Activated CD8-positive, alpha-beta memory T cell treated with anti-CD3 and anti-CD28 coated beads for 48 hours (primary cell): ENCODE data around the gene C1QL4.
A peak's percentile ranks its signal among the peaks of the same experiment; 100 is the strongest.

Experiments
- DNase-seq, 3 experiments: peaks; one replicate each; pipeline ENCODE4 v3.0.0-alpha.2; 2020; ENCODE audit warnings: low read depth in 2 of 3, low spot score in 2 of 3

The C1QL4 gene

GRCh38 chr12:49305762-49306510 lies 31.1 kb downstream of the C1QL4 start:
- no peak for DNase-seq

- DNase-seq, result no peak
These were observed 32.8 kb downstream of the C1QL4 start for GRCh38 chr12:49304161-49304560.

GRCh38 chr12:49301760-49302159 lies 35.2 kb downstream of the C1QL4 start:
- DNase-seq, result no peak

- DNase-seq, result no peak
These were observed 38.8 kb downstream of the C1QL4 start for GRCh38 chr12:49298160-49298559.

- DNase-seq, result no peak
These were observed 39.3 kb downstream of the C1QL4 start for GRCh38 chr12:49297695-49298060.

- DNase-seq, result no peak
These were observed 39.9 kb downstream of the C1QL4 start for GRCh38 chr12:49296836-49297694.

- DNase-seq, result peak; percentile 23 to 58 (median 58)
These were observed 40.8 kb downstream of the C1QL4 start for GRCh38 chr12:49296034-49296835.

GRCh38 chr12:49295082-49295936 lies 41.7 kb downstream of the C1QL4 start, which contains the start of gene PRPH:
PRPH (plus strand) TSS chr12:49295147; CDS start chr12:49295201, 54 bp downstream.
- no peak for DNase-seq

GRCh38 chr12:49294804-49295081 lies 42.2 kb downstream of the C1QL4 start:
- no peak for DNase-seq

- no peak for DNase-seq
These were observed 42.7 kb downstream of the C1QL4 start for GRCh38 chr12:49294086-49294803.

GRCh38 chr12:49293056-49293956 lies 43.7 kb downstream of the C1QL4 start:
- DNase-seq, result no peak

- DNase-seq, result no peak
These were observed 44.3 kb downstream of the C1QL4 start for GRCh38 chr12:49292729-49293055.

GRCh38 chr12:49288922-49289555 lies 47.9 kb downstream of the C1QL4 start:
- DNase-seq, result no peak

- peak in 2 of 3 experiments; percentile 37 to 56 for DNase-seq
These were observed 48.6 kb downstream of the C1QL4 start for GRCh38 chr12:49288412-49288853.

GRCh38 chr12:49287876-49288275 lies 49.1 kb downstream of the C1QL4 start:
- DNase-seq, result no peak

- DNase-seq, result no peak
These were observed 52.3 kb downstream of the C1QL4 start for GRCh38 chr12:49284672-49285071.

GRCh38 chr12:49283541-49284429 lies 53.2 kb downstream of the C1QL4 start:
- no peak for DNase-seq
